GM21529 (cell line): Measurements from ENCODE around the gene LUC7L.
A peak's percentile ranks its signal among the peaks of the same experiment; 100 is the strongest.
"Not testable (repeated sequence)": the region's sequence is repeated elsewhere in the genome, so short reads cannot be mapped to it uniquely, and the experiment has no call there.

Experiments
- ATAC-seq: cut with Tn5 transposase; IDR thresholded peaks from one replicate; pipeline ENCODE4 v1.9.1; 2021; ENCODE audit not compliant: unreplicated experiment

LUC7L gene

DNA sequence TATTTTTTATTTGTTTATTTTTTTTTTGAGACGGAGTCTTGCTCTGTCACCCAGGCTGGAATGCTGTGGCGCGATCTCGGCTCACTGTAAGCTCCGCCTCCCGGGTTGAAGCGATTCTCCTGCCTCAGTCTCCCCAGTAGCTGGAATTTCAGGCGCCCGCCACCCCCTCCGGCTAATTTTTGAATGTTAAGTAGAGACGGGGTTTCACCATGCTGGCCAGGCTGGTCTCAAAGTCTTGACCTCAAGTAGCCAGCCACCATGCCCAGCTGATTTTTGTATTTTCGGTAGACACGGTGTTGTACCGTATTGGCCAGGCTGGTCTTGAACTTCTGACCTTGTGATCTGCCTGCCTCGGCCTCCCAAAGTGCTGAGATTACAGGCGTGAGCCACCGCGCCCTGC, 1.1 kb upstream of the LUC7L start:
- ATAC-seq = not testable (repeated sequence)

- no peak for ATAC-seq
Observed at GRCh38 chr16:229731-230281, 557 bp upstream of the LUC7L start.

- ATAC-seq = peak; percentile 17
Observed at GRCh38 chr16:228151-228851, 948 bp downstream of the LUC7L start.

DNA sequence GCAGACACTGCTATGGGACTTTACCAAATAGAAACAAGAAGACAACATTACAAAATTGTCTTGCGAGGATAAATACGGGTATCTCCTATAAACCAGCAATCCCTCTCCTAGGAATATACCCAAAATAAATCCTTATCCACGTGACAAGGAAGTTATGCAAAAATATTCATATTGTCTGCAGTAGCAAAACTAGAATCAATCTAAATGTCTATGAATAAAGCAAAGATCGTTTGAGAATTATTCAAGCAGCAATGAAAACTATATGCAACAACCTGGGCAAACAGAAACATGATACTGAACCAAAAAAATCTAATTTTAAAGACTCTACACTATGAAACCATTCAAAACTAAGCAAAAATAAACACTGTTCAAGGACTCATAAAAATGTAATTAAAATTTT, 9.2 kb downstream of the LUC7L start:
- no peak for ATAC-seq

DNA sequence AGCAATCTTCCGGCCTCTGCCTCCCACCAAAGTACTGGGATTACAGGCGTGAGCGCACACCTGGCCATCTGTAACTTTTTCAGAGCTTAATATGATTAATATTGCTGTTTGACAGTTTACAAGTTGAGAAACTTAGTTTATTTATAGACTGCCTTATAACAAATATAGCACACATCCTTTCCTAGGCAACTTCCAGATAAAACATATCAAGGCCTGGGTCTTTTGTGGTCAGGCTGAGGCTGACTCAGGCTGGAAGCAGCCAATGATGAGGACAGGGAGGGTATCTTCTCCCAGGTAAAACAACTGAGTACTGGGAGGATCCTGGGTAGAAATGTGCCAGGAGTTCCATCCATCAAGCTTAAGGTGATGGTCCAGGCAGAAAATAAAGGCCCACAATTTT, 16.2 kb downstream of the LUC7L start:
- no peak for ATAC-seq

DNA sequence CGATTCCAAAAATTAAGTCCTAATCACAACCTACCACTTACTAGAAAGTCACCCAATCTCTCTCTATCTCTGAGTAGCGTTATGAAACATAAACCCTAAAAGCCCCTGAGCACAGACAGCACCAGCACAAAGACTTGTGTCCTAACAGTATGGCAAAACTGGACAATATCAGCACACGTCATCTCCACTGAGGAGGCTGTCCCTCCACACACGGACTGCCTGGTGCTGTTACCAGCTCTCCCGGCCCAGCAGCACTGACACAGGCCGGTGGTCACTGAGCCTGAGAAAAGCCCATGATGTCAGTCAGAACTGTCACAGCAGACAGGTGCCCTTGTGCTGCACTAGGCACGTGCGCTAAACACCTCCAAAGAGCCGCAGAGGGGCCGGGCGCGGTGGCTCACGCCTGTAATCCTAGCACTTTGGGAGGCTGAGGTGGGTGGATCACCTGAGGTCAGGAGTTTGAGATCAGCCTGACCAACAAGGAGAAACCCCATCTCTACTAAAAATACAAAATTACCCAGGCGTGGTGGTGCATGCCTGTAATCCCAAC, 17.5 kb downstream of the LUC7L start:
- ATAC-seq = not testable (repeated sequence)

DNA sequence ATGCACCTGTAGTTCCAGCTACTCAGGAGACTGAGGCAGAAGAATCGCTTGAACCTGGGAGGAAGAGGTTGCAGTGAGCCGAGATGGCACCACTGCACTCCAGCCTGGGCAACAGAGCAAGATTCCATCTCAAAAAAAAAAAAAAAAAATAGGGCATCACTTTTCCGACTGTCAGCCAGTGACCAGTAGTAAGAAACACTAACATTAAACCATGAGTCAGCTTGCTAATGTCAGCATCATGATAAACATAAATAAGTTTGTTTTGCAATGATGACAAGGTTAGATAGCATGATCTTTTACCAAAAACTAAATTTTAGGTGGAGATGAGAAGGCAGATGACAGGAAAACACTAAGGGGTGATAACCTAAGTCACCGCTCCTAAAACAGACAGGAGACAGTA, 19.9 kb downstream of the LUC7L start:
- ATAC-seq = not testable (repeated sequence)

GRCh38 chr16:204046-204445, 25.2 kb downstream of the LUC7L start:
- ATAC-seq = not testable (repeated sequence)

GRCh38 chr16:203246-203645, 26.0 kb downstream of the LUC7L start:
- ATAC-seq = no peak

DNA sequence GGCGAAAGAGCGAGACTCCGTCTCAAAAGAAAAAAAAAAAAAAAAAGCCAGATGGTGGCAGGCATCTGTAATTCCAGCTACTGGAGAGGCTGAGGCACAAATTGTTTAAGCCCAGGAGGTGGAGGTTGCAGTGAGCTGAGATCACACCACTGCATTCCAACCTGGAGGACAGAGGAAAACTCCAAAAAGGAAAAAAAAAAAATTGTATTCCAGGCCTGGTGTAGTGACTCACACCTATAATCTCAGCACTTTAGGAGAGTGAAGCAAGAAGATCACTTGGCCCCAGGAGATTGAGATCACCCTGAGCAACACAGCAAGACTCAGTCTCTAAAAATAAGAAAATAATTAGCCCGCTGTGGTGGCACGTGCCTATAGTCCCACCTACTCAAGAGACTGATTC, 28.9 kb downstream of the LUC7L start:
- no peak for ATAC-seq

- ATAC-seq = no peak
Observed at GRCh38 chr16:194516-194915, 34.7 kb downstream of the LUC7L start.

GRCh38 chr16:193441-193840, 35.8 kb downstream of the LUC7L start:
- ATAC-seq = no peak

- no peak for ATAC-seq
Observed at GRCh38 chr16:192686-193085, 36.6 kb downstream of the LUC7L start.

- no peak for ATAC-seq
Observed at GRCh38 chr16:191831-192230, 37.4 kb downstream of the LUC7L start.

DNA sequence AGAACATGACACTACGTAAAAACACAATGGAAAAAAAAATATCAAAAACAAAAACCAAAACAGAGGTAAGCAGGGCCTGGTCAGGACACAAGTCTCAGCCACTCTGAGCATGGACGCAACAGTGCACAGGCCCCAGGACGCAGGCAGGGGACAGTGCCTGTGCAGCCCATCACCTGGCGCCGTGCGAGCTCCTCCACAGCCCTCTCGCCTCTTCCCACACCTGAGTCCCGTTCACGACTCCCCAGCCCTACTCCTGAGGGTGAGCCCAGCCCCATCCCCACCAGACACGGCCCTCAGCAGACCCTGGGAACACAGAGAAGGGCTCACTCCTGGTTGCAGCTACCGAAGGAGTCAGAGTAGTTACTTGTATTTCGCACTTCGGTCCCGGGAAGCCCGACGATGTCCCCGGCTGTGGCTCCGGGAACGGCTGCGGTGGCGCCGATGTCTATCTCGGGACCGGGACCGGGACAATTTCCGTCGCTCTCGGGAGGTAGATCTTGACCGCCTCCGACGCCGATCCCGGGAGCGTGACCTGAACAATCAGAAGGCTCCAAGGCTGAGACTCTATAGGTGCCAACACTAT, 39.6 kb downstream of the LUC7L start:
- no peak for ATAC-seq

- ATAC-seq = no peak
Observed at GRCh38 chr16:188674-189073, 40.6 kb downstream of the LUC7L start.

DNA sequence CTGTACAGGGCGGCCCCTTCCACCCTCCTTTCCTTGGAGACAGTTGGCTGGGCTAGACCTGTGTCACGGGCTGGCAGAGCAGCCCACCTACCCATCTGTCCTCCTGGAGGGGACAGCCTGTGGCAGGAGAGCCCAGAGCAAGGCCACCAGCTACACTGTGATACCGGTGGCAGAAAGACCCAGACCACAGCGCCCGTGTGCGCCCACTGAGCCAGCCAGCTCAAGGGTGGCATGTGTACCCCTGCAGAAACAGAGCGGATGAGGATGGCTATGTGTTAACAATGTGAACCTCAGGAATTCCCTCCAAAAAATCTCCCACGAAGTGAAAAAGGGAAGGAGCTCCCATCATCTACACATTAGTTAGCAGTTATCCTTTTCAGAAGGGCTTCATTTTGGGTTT, 41.9 kb downstream of the LUC7L start:
- ATAC-seq = no peak

DNA sequence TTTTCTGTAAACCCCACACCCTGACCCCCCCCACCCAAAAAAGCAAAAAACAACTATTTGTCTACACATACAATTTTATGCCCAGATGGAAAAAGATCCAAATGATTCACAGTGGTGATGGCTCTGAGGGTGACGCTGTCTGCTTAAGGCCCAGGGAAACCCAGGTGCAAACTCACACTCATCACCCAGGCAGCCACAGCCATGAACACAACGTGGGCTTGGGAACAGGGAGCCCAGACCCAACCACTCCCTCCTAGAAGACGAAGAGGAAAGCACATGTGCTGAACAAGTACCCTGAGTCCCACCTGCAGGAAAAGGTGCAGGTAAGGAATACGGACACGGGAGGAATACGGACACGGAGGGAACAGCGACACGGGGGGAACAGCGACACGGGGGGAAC, 43.6 kb downstream of the LUC7L start:
- ATAC-seq = no peak

DNA sequence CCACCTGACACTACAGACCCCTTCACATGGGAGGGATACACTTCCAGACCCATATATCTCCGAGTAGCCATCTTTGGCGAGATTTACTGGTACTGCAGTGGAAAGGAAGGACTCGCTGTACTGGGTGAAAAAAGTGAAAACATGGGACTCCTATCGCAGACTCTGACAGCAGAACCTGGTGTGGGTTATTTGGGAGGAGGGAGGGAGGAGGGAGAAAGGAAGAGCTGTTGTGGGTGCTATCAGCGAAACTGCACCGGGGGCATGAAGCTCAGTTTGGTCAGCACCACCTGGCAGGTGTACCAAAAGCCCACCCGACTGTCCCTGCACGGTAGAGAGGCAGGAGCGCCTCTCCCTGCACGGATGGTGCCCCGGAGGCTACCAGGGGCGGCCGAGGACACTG, 44.0 kb downstream of the LUC7L start:
- no peak for ATAC-seq

- no peak for ATAC-seq
Observed at GRCh38 chr16:183005-183404, 46.2 kb downstream of the LUC7L start.

DNA sequence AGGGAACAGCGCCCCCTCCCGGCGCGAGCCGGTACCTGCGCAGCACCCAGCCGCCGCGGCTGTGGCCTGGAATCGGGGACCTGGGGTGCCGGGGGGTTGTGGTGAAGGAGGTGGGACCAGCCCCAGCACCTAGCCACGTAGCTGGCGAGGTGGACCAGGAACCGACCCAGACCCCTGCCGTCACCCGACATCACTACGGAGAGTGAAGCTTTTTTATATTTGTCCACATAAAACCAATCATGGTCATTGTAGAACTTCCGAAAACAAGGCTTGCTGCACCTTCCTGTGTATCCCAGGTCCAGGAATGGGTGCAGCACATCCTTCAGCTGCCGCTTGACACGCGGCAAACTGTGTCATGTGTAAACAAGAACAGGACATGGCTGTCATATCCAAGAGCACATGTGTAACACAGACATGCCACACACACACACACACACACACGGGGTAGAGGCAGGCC, 47.7 kb downstream of the LUC7L start:
- no peak for ATAC-seq
